ENCODE results near the gene KANK4. TPM values are rescaled to one million over a fixed set of nuclear protein-coding genes. Genes with fewer than 3 reads are reported as not detected.

The KANK4 gene
- total RNA-seq, 1 experiment from 2014 or later = 1.7 TPM

DNA sequence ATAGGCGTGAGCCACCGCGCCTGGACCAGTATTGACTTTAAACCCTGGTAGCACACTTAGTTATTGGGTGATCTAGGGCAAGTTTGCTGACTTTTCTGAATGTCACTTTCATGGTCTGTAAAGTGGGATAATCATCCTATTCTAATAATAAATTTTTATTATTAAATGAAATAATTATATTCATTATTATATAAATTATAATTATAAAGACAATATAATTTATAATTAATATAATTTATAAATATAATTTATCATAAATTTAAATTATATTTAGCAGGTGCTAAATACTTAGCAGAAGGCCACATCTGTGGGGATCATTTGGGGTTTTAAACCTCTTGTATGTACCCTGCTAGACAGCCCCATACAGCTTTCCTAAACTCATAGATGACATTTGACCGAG lies 59.7 kb downstream of the KANK4 start:
- Histone ChIP-seq H3F3A (ENCODE audit: insufficient read depth, low read depth) (no peaks in the 10 kb centered on the region), H3K4me3 (no peak overlapping the region), H3K9me2 (ENCODE audit: insufficient read depth) (no peaks in the 10 kb centered on the region), H3K9me3 (ENCODE audit: insufficient read depth, low read depth) (no peaks in the 10 kb centered on the region), H3K79me2 (ENCODE audit: low read depth) (no peaks in the 10 kb centered on the region), H3K27me3 (ENCODE audit: insufficient read depth, low read depth) (no peaks in the 10 kb centered on the region), H2AFZ (no peak overlapping the region), H3K27ac (no peak overlapping the region), H3K4me2 (no peak overlapping the region), H4K20me1 (ENCODE audit: insufficient read depth) (no peaks in the 10 kb centered on the region), H3K4me1 (replicated peaks; ENCODE audit: insufficient read depth) (no peaks in the 10 kb centered on the region), H3K36me3 (ENCODE audit: low read depth) (no peaks in the 10 kb centered on the region)
- CTCF ChIA-PET = no interaction called here
- DNase-seq = no peak
- POLR2A ChIA-PET (ENCODE audit: unreplicated experiment) = no interaction called here
- BruUV-seq (replicated peaks) = no TSS peak
- intact Hi-C loops (cut with micrococcal nuclease; ENCODE audit: unreplicated experiment) = no loop called here
- TF ChIP-seq EZH2 (IDR thresholded peaks at IDR 0.05; ENCODE audit: low read depth) = no peak

DNA sequence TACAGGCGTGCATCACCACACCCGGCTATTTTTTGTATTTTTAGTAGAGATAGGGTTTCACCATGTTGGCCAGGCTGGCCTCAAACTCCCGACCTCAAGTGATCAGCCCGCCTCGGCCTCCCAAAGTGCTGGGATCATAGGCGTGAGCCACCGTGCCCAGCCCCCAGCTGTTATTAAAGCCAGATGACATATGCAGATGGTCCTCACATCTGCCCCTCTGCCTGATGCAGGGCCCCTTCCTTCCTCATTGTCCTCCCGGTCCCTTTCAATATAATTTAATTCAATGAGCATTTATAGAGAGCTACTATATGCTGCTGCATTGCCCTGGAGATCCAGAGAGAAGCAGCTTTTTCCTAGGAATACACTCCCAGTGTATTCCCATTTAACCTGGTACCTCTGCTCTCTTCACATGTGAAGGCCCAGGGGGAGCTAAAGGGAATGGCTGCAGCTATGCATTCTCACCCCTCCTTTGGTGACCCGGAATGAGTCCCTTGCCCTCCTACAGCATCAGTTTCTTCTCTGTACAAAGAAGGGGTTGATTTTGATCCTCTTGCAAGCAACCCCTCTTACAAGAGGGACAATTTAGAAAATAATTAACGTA lies 69.0 kb downstream of the KANK4 start:
- Histone ChIP-seq H4K20me1 (ENCODE audit: insufficient read depth) (no peaks in the 10 kb centered on the region), H3K4me3 (no peak overlapping the region), H3F3A (ENCODE audit: insufficient read depth, low read depth) (no peaks in the 10 kb centered on the region), H3K36me3 (ENCODE audit: low read depth) (no peaks in the 10 kb centered on the region), H3K4me1 (replicated peaks; ENCODE audit: insufficient read depth) (peaks cover 2% of the 10 kb centered on the region; the same call in 1 of the 2 replicates), H3K27me3 (ENCODE audit: insufficient read depth, low read depth) (no peaks in the 10 kb centered on the region), H2AFZ (no peak overlapping the region), H3K9me2 (ENCODE audit: insufficient read depth) (no peaks in the 10 kb centered on the region), H3K27ac (no peak overlapping the region), H3K79me2 (ENCODE audit: low read depth) (no peaks in the 10 kb centered on the region), H3K9me3 (ENCODE audit: insufficient read depth, low read depth) (no peaks in the 10 kb centered on the region), H3K4me2 (no peak overlapping the region)
- no peak for DNase-seq
- no TSS peak for BruUV-seq (replicated peaks)
- TF ChIP-seq EZH2 (IDR thresholded peaks at IDR 0.05; ENCODE audit: low read depth) = no peak
- TF ChIP-seq, protein P1, sequence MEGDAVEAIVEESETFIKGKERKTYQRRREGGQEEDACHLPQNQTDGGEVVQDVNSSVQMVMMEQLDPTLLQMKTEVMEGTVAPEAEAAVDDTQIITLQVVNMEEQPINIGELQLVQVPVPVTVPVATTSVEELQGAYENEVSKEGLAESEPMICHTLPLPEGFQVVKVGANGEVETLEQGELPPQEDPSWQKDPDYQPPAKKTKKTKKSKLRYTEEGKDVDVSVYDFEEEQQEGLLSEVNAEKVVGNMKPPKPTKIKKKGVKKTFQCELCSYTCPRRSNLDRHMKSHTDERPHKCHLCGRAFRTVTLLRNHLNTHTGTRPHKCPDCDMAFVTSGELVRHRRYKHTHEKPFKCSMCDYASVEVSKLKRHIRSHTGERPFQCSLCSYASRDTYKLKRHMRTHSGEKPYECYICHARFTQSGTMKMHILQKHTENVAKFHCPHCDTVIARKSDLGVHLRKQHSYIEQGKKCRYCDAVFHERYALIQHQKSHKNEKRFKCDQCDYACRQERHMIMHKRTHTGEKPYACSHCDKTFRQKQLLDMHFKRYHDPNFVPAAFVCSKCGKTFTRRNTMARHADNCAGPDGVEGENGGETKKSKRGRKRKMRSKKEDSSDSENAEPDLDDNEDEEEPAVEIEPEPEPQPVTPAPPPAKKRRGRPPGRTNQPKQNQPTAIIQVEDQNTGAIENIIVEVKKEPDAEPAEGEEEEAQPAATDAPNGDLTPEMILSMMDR (conservative IDR thresholded peaks at IDR 0.05) = no peak
- intact Hi-C loops (cut with micrococcal nuclease; ENCODE audit: unreplicated experiment) = no loop called here
- POLR2A ChIA-PET (ENCODE audit: unreplicated experiment) = no interaction called here
- CTCF ChIA-PET = no interaction called here

DNA sequence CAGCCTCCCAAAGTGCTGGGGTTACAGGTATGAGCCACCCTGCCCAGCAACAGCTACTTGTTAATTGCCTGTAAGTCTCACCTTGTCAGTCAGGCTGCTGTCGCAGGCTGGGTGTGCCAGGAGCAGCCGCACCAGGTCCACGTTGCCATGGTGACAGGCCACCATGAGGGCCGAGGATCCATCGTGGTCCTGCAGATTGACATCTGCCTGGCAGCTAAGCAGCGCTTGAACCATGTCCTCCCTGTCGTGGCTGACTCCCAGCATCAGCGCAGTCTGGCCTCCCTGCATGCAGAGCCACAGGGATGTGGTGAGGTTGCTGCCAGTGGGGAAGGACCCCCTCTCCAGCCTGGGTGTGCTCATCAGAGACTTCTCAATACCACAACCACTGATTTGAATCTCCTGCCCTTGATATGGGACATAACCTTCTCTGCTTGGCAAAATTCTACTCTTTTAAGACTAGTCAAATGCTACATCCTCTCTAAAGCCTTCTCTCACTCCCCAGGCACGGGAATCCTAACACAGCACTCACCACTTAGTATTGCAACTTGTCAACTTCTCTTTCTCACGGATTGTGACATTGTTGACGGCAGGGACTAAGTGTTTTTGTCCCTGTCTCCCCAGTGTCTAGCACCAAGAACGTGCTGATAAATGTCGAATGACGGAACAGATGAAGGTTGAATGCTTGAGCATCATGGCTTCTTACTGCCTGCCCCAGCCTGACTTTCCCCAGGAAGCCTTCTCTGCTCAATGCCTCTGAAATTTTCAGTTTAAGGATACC lies 71.7 kb downstream of the KANK4 start:
- DNase-seq = no peak
- no peaks in the 10 kb centered on the region for H3K9me2 ChIP-seq (ENCODE audit: insufficient read depth)
- BruUV-seq (replicated peaks) = no TSS peak
- no peaks in the 10 kb centered on the region for H4K20me1 ChIP-seq (ENCODE audit: insufficient read depth)
- no peaks in the 10 kb centered on the region for H3K27me3 ChIP-seq (ENCODE audit: insufficient read depth, low read depth)
- ChIA-PET CTCF (interaction anchor here (0.6 kb wide), 1 partner anchor 72 kb away, joined by 3 read pairs; no protein-coding TSS in a partner anchor), POLR2A (ENCODE audit: unreplicated experiment) (no interaction called here)
- H3K9me3 ChIP-seq (ENCODE audit: insufficient read depth, low read depth) = no peaks in the 10 kb centered on the region
- H3K79me2 ChIP-seq (ENCODE audit: low read depth) = no peaks in the 10 kb centered on the region
- no peaks in the 10 kb centered on the region for H3K36me3 ChIP-seq (ENCODE audit: low read depth)
- TF ChIP-seq, protein P1 (conservative IDR thresholded peaks at IDR 0.05) = no peak
- TF ChIP-seq EZH2 (IDR thresholded peaks at IDR 0.05; ENCODE audit: low read depth) = no peak
- intact Hi-C loops (cut with micrococcal nuclease; ENCODE audit: unreplicated experiment) = no loop called here
- no peak overlapping the region for H3K27ac ChIP-seq
- no peak overlapping the region for H2AFZ ChIP-seq
- H3K4me3 ChIP-seq = no peak overlapping the region
- H3F3A ChIP-seq (ENCODE audit: insufficient read depth, low read depth) = no peaks in the 10 kb centered on the region
- H3K4me2 ChIP-seq = no peak overlapping the region
- H3K4me1 ChIP-seq (replicated peaks; ENCODE audit: insufficient read depth) = peaks cover 6% of the 10 kb centered on the region; the same call in 1 of the 2 replicates
